Stimulated activated CD4-positive, alpha-beta T cell treated with anti-CD3 and anti-CD28 coated beads, Interleukin-2, amount 100 ng/mL, for 4 hours (primary cell): ENCODE results near the gene ALDH4A1.

Source experiments
- DNase-seq: peaks from one replicate; pipeline ENCODE4 v3.0.0-alpha.2; 2020; ENCODE audit warnings: low read depth

The ALDH4A1 gene

DNA sequence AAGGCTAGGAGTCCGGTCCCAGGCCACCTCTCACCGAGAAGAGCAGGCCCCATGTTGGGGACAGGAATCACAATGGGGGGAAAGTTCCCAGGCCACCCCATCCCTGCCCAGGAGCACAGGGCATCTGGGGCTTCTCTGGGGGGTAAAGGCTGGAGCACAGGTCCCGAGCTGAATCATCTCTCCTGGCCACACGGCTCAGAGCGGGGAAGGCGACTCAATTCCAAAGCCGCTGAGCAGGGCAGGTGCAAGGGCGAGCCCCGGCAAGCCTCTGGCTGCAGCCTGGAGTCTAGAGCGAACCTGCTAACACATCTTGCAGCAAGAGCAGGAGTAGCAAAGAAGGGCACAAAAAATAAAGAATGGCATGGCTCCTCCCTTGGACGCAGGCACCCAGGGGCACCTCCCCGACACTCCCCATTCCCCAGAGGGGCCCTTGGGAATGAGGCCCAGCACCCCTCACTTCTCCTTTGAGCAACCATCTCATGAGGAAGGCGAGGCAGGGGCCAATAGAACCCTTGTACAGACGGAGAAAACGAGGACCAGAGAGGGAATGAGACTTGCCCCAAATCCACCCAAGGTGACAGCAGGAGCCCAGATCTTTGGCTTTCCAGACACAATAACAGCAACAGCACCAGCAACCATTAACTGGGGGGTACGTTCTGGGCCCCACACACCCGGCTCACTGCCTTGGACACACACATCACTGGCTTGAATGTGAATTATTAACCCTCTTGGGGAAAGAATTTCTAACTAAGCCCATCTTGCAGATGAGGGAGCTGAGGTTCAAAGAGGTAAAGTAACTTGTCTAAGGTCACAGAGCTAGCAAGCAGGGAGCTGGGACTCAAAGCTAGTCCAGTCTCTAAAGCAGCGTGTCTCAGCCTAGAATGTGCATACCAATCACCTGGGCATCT, 20.7 kb upstream of the ALDH4A1 start:
- DNase-seq = no peak

GRCh38 chr1:18922319-18922726, 20.0 kb upstream of the ALDH4A1 start:
- no peak for DNase-seq

- DNase-seq = no peak
Observed at GRCh38 chr1:18921516-18922251, 19.3 kb upstream of the ALDH4A1 start.

DNA sequence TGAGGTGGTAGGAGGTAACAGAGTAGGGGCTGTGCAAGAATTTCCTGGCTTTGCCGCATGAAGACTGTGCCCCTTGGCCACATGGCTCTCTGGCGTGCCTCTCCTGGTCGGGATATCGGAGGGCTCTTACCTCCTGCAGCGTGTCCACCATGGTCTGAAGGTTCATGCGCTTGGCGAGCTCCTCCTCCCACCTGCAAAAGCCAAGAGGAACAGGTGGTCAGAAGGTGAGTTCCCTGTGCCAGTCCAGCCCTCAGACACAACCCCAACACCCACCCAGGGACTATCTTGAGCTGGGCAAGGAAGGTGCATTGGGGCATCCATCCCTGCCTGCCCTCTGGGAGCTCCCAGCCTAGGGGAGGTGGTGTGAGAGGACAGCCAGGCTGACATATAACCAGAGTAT, 18.6 kb upstream of the ALDH4A1 start:
- no peak for DNase-seq

DNA sequence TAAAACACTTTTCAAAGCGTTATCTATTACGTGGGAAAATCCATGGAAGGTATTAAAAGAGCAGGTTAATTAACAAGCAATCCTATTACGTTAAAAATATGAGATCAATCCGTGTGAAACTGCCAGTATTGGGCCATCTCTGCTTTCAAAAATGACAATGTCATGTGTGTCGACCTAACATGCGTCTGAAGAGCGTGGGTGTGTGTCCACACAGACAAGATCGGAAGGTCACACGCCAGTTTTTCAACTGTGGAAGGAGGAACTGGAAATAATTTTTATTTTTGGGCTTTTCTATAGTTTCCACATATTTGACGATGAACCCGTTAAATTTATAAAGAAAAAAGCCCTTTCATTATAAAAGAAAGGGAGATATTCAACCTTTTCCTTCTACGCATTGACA, 17.6 kb upstream of the ALDH4A1 start:
- DNase-seq = no peak

GRCh38 chr1:18919197-18919905, 17.0 kb upstream of the ALDH4A1 start:
- DNase-seq = no peak

- no peak for DNase-seq
Observed at GRCh38 chr1:18918417-18918816, 16.1 kb upstream of the ALDH4A1 start.

DNA sequence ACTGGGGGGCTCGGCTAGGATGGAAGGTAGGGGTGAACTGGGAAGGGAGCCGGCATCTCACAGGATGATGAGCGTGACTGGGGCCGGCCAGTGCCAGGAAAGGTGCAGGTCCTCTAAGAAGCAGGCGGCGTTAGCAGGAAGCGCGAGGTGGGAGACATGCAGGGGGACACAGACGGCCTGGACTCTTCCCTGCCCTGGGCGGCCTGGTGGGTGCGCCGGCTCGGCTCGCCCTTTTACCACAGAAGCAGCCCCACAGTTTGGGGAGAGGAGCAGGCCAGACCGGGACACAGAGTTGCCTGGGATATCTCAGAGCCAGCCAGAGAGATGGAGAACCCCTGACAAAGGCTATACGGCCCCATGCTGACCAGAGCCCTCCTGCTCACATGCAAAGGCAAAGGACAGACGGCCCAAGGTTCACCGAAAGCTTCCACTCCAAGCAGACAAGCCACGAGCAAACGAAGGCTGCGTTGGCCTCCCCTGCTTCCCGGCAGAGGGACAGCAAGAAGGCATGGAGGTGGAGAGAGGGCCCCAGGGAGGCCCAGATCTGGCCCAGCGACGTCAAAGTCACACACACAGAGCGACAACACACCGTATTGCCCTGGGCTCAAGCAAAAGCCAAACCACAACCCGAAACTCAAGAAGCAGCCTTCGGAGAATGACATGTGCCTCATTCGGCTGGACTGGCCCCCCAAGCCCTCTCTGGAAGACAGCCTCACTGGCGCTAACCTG, 14.9 kb upstream of the ALDH4A1 start:
- DNase-seq = no peak

DNA sequence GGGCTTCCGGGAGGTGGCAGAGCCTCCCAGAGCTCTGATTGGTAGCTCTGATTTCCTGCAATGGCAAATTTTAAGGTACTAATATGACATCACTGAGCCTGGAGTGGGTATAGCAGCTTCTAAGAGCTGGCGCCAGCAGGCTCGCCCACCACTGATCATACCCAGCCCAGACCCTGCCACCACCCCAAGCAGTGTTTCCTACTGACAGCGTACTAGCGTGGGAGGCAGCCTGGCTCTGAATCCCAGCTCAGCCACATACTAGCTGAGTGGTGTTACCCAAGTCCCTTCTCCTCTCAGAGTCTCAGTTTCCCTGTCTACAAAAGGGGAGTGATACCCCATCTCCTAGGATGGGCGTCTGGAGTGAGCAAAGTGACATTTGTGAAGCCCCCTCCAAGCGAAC, 13.0 kb upstream of the ALDH4A1 start:
- DNase-seq = no peak

- peak; percentile 60 for DNase-seq
Observed at GRCh38 chr1:18913065-18913835, 10.9 kb upstream of the ALDH4A1 start.

DNA sequence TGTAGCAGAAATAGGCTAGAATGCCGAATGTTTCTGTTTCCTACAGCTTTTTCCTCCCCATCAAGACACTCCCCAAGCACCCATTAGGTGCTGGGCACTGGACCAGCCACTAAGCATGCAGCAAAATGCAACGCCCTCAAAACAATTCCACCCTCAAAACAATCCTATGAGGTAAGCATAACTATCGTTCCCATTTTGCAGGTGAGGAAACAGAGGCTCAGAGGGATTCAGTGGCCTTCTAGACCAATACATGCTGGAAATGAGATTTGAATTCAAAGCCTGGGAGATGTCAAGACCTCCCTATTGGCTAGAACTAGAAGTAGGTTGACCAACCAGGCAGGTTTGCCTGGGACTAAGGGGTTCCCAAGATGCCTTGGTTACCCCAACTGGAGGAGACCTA, 10.2 kb upstream of the ALDH4A1 start:
- no peak for DNase-seq

DNA sequence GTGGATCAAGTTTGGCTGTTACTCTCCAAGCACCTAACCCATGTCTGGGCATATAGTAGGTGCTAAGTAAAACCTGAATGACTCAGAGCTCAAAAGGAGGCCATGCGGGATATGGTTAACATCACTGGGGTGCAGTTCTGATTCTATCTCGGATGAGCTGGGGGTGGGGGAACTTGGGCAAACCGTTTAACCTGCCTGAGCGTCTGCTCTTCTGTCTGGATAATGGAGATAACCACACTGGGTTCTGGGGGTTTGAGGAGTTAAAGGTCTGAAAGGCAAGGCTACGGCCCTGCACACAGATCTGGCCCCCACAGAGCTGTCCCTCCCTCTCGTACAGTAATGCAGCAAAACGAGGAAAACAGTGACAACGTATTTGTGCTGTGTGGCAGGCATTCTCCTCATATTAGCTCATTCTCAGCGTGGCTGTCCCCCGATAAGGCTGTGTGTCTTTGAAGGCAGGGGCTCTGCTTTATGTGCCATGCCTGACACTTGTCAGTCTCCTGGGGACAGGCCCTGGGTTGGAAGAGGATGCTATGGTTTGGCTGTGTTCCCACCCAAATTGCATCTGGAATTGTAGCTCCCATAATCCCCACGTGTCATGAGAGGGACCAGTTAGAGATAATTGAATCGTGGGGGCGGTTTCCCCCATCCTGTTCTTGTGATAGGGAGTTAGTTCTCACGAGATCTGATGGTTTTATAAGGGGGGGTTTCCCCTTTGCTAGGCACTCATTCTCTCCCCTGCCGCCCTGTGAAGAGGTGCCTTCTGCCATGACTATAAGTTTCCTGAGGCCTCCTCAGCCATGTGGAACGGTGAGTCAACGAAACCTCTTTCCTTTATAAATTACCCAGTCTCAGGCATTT, 6.8 kb upstream of the ALDH4A1 start:
- no peak for DNase-seq

GRCh38 chr1:18907917-18908845, 5.8 kb upstream of the ALDH4A1 start:
- no peak for DNase-seq

DNA sequence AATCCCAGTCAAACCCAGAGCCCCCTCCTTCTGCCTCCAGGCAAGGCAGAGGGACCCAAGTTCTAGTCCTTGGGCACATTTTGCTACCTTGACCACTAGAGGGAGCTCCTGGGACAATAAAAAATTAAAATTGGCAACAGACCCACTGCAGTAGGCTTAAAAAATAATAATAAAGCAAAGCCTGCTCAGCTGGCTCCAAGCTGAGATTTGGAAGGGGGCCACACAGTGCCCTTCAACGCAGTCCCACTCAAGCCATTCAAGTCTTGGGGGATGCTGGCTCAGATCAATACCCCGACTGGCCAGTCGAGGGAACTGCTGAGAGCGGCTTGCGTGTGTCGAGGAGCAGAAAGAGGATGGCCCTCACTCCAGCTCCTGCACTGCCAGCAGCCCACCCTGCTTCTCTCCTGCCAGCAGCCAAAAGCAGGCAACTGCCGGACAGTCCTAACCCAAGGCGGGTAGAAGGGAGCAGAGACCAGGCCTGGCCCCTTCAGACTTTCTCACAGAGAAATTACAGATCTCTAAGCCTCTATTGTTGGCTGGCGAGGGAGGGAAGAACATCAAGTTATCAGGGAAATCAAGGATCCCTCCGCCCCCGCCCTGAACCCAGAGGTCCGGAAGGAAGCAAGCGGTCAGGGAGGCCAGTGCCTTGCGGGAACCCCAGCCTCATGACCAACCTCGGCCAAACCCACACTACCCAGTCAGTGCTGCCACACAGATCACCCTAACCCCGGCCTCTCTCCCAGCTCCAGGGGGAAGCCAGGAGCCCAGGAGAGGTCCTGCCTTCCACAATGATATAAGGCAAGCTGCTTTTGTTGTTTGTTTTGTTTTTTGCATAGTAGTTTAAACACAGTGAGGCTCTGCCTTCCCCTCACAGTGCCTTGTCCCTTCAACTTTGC, 4.9 kb upstream of the ALDH4A1 start:
- DNase-seq = no peak

GRCh38 chr1:18903291-18903756, 969 bp upstream of the ALDH4A1 start:
- DNase-seq = no peak

DNA sequence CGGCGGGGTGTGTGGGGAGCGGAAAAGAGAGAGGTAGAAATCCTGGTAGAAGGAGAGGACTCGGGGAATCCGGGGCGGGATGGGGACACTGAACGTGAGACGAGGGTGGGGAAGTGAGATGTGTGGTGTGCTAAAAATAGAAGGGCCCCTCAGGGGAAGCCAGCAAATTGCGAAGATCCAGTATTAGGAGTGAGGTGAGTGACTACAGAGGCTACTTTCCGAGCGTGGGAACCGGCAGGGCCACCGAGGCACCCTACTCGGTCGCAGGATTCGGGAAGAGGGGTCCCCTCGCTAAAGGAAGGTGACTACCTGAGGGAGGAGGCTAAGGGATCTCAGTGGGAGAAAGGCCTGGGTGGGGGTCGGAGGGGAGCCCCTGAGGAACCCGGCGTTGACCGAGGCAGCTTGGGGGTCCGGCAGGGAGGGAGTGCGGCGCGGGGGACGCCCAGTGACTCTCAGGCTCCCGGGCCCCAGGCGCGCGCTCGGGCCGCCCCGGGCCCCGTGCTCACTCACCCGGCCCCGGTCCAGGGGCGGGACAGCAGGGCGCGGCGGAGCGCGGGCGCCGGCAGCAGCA, 318 bp downstream of the ALDH4A1 start:
- DNase-seq = no peak

- DNase-seq = no peak
Observed at GRCh38 chr1:18901147-18901951, 1.0 kb downstream of the ALDH4A1 start.
